HepG2 (cell line): ENCODE results near the gene COX4I2. TPM values are rescaled to one million over a fixed set of nuclear protein-coding genes. Genes with fewer than 3 reads are reported as not detected.

Source experiments
- DZIP1 ChIP-seq: sonication (generic); formaldehyde crosslinking; IDR thresholded peaks from 2 replicates; pipeline ENCODE4 v1.5.0; 2020; ENCODE audit warnings: mild to moderate bottlenecking, missing genetic modification reagents
- HNRNPH1 ChIP-seq: fragments of 200-400 bp; formaldehyde crosslinking; optimal IDR thresholded peaks from 2 replicates; pipeline ENCODE3; 2017; ENCODE audit warnings: mild to moderate bottlenecking, low read depth, low read length
- HNRNPK ChIP-seq: fragments of 200-400 bp; formaldehyde crosslinking; IDR thresholded peaks from 2 replicates; pipeline ENCODE4 v1.6.1; 2018; ENCODE audit warnings: low read length, low read depth, moderate library complexity, mild to moderate bottlenecking; ENCODE audit not compliant: poor library complexity, severe bottlenecking
- HOXD1 ChIP-seq: sonication (generic); formaldehyde crosslinking; IDR thresholded peaks from 2 replicates; pipeline ENCODE4 v1.5.0; 2020; ENCODE audit warnings: missing genetic modification reagents
- NFKB2 ChIP-seq: sonication (generic); formaldehyde crosslinking; IDR thresholded peaks from 2 replicates; pipeline ENCODE4 v1.4.0; 2020; ENCODE audit warnings: missing genetic modification reagents, borderline replicate concordance
- POLR2A ChIP-seq, 2 experiments: IDR thresholded peaks; 2 replicates each; pipeline ENCODE4 v1.6.1; 2011; ENCODE audit warnings: low read depth in 2 of 2, low read length in 2 of 2, mild to moderate bottlenecking in 1 of 2, moderate library complexity in 1 of 2; ENCODE audit not compliant: insufficient read depth in 1 of 2
- ZFP90 ChIP-seq: sonication (generic); formaldehyde crosslinking; IDR thresholded peaks from 2 replicates; pipeline ENCODE4 v1.8.0; 2022; ENCODE audit warnings: missing genetic modification reagents, mild to moderate bottlenecking, inconsistent platforms, borderline replicate concordance
- ZNF225 ChIP-seq: sonication (generic); formaldehyde crosslinking; IDR thresholded peaks from 2 replicates; pipeline ENCODE4 v1.4.0; 2020; ENCODE audit warnings: mild to moderate bottlenecking, missing genetic modification reagents
- ZNF232 ChIP-seq: sonication (generic); formaldehyde crosslinking; IDR thresholded peaks from 2 replicates; pipeline ENCODE4 v1.4.0; 2020; ENCODE audit warnings: missing genetic modification reagents, borderline replicate concordance
- ZNF543 ChIP-seq: sonication (generic); formaldehyde crosslinking; IDR thresholded peaks from 2 replicates; pipeline ENCODE4 v1.4.0; 2020; ENCODE audit warnings: mild to moderate bottlenecking, missing genetic modification reagents
- ZNF790 ChIP-seq: sonication (generic); formaldehyde crosslinking; IDR thresholded peaks from 2 replicates; pipeline ENCODE4 v1.8.0; 2022; ENCODE audit warnings: missing genetic modification reagents, mild to moderate bottlenecking, borderline replicate concordance
- ZSCAN12 ChIP-seq: sonication (generic); formaldehyde crosslinking; IDR thresholded peaks from 2 replicates; pipeline ENCODE4 v1.9.0; 2021; ENCODE audit warnings: mild to moderate bottlenecking, missing genetic modification reagents
- polyA plus RNA-seq, 8 experiments: library from polyadenylated mRNA; depleted of rRNA in 3 of 8; stranded (reverse) in 7 of 8; unstranded in 1 of 8; fragments of >200 nt; fragmentation: Illumina TruSeq in 4 of 8; extraction: Trizol in 4 of 8; gene quantifications; 2 replicates each; pipeline versions ENCODE4 v1.2.1 to v1.2.3, GENCODE V29; 2011 to 2016; ENCODE audit warnings: low read depth in 4 of 8, missing spikeins in 1 of 8, mixed read lengths in 1 of 8; ENCODE audit not compliant: insufficient read depth in 1 of 8
- total RNA-seq, 5 experiments: library from RNA; depleted of rRNA; stranded (reverse); fragments of >200 nt; fragmentation: Illumina TruSeq; extraction: Trizol; gene quantifications; 2 replicates each; pipeline ENCODE4 v1.2.3, GENCODE V29; 2016; ENCODE audit warnings: low read depth in 1 of 5
- TF ChIP-seq, protein P1 (sequence below): sonication (generic); formaldehyde crosslinking; IDR thresholded peaks from 2 replicates; pipeline ENCODE4 v1.5.0; 2020; ENCODE audit warnings: missing genetic modification reagents
- TF ChIP-seq, protein P2 (sequence below): sonication (generic); formaldehyde crosslinking; IDR thresholded peaks from 2 replicates; pipeline ENCODE4 v1.4.0; 2020; ENCODE audit warnings: mild to moderate bottlenecking, missing genetic modification reagents, borderline replicate concordance
- TF ChIP-seq, protein P3 (sequence below): sonication (generic); formaldehyde crosslinking; IDR thresholded peaks from 2 replicates; pipeline ENCODE4 v1.5.1; 2020; ENCODE audit warnings: mild to moderate bottlenecking, moderate library complexity, missing genetic modification reagents
- TF ChIP-seq, protein P4 (sequence below): sonication (generic); formaldehyde crosslinking; IDR thresholded peaks from 2 replicates; pipeline ENCODE4 v1.5.0; 2020; ENCODE audit warnings: missing genetic modification reagents, mild to moderate bottlenecking, borderline replicate concordance

Gene COX4I2
- total and polyA plus RNA-seq, 2 of the 13 experiments (the other 11 are each of a cell fraction or from before 2014, with no cell fraction given): 1.1 TPM; not detected in 1

DNA sequence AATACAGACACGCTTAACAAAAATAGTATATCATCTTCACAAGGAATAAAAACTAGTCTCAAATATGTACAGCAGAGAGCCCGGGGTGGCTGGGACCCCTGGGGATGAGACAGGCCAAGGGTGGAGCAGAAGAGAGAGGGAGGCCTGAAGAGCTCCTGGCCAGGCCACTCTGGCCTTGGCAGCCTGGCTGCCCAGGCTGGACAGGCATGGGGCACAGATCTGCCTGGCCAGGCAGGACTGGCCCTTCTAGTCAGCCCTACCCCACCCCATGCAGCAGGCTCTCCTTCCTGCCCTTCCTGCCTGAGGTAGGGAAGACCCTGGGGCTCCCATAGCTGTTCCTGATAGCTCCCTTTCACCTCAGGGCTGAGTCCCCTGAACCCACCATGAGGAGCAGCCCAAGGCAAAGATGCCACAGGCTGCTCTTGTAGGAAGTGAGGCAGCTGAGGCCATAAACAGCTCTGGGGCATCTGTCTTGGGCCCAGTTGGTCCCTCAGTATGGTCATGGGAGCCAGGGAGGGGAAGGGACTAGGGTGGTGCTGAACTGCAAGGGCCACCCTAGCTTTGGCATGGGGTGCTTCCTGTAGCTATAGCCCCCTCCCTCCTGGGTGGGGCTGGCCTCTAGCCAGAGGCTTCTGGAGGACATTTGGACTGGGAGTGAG lies 27.1 kb downstream of the COX4I2 start (continued):
- TF ChIP-seq, protein P1, sequence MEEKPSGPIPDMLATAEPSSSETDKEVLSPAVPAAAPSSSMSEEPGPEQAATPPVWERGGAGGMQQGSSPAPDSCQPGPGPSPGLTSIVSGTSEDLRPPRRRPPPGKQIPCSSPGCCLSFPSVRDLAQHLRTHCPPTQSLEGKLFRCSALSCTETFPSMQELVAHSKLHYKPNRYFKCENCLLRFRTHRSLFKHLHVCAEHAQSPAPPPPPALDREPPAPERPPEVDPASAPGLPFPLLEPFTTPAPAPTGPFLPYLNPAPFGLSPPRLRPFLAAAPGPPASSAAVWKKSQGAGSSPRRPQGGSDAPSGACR: no peak
- TF ChIP-seq ZNF225 (CRISPR knock-in tag) (peak; percentile 21; the same call in 1 of the 2 replicates), HNRNPK (no peak), HNRNPH1 (peak; percentile 65), DZIP1 (CRISPR knock-in tag) (peak; percentile 74; the same call in 1 of the 2 replicates), ZFP90 (no peak), HOXD1 (0 out of 2 replicates have a peak, but pooled peaks have one; percentile 16), ZNF232 (CRISPR knock-in tag) (0 out of 2 replicates have a peak, but pooled peaks have one; percentile 23), ZNF790 (0 out of 2 replicates have a peak, but pooled peaks have one; percentile 4), POLR2A (IDR thresholded peaks at IDR 0.05; ENCODE audit: insufficient read depth in 1 of 2, low read depth in 2 of 2, low read length in 2 of 2) (peak in 1 of 2 experiments; percentile 47; a peak in 2 of 4 replicates), NFKB2 (CRISPR knock-in tag) (0 out of 2 replicates have a peak, but pooled peaks have one; percentile 51), ZSCAN12 (CRISPR knock-in tag) (0 out of 2 replicates have a peak, but pooled peaks have one; percentile 56), ZNF543 (CRISPR knock-in tag) (no peak; the same call in 1 of the 2 replicates)
- TF ChIP-seq, protein P2, sequence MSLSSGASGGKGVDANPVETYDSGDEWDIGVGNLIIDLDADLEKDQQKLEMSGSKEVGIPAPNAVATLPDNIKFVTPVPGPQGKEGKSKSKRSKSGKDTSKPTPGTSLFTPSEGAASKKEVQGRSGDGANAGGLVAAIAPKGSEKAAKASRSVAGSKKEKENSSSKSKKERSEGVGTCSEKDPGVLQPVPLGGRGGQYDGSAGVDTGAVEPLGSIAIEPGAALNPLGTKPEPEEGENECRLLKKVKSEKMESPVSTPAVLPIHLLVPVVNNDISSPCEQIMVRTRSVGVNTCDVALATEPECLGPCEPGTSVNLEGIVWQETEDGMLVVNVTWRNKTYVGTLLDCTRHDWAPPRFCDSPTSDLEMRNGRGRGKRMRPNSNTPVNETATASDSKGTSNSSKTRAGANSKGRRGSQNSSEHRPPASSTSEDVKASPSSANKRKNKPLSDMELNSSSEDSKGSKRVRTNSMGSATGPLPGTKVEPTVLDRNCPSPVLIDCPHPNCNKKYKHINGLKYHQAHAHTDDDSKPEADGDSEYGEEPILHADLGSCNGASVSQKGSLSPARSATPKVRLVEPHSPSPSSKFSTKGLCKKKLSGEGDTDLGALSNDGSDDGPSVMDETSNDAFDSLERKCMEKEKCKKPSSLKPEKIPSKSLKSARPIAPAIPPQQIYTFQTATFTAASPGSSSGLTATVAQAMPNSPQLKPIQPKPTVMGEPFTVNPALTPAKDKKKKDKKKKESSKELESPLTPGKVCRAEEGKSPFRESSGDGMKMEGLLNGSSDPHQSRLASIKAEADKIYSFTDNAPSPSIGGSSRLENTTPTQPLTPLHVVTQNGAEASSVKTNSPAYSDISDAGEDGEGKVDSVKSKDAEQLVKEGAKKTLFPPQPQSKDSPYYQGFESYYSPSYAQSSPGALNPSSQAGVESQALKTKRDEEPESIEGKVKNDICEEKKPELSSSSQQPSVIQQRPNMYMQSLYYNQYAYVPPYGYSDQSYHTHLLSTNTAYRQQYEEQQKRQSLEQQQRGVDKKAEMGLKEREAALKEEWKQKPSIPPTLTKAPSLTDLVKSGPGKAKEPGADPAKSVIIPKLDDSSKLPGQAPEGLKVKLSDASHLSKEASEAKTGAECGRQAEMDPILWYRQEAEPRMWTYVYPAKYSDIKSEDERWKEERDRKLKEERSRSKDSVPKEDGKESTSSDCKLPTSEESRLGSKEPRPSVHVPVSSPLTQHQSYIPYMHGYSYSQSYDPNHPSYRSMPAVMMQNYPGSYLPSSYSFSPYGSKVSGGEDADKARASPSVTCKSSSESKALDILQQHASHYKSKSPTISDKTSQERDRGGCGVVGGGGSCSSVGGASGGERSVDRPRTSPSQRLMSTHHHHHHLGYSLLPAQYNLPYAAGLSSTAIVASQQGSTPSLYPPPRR (CRISPR knock-in tag): 0 out of 2 replicates have a peak, but pooled peaks have one; percentile 6
- TF ChIP-seq, protein P3, sequence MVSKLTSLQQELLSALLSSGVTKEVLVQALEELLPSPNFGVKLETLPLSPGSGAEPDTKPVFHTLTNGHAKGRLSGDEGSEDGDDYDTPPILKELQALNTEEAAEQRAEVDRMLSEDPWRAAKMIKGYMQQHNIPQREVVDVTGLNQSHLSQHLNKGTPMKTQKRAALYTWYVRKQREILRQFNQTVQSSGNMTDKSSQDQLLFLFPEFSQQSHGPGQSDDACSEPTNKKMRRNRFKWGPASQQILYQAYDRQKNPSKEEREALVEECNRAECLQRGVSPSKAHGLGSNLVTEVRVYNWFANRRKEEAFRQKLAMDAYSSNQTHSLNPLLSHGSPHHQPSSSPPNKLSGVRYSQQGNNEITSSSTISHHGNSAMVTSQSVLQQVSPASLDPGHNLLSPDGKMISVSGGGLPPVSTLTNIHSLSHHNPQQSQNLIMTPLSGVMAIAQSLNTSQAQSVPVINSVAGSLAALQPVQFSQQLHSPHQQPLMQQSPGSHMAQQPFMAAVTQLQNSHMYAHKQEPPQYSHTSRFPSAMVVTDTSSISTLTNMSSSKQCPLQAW (CRISPR knock-in tag): peak; percentile 13
- TF ChIP-seq, protein P4, sequence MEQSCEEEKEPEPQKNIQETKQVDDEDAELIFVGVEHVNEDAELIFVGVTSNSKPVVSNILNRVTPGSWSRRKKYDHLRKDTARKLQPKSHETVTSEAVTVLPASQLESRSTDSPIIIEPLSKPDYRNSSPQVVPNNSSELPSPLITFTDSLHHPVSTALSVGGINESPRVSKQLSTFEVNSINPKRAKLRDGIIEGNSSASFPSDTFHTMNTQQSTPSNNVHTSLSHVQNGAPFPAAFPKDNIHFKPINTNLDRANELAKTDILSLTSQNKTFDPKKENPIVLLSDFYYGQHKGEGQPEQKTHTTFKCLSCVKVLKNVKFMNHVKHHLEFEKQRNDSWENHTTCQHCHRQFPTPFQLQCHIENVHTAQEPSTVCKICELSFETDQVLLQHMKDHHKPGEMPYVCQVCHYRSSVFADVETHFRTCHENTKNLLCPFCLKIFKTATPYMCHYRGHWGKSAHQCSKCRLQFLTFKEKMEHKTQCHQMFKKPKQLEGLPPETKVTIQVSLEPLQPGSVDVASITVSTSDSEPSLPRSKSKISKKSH: peak; percentile 53
